Neural progenitor cell (in vitro differentiated cells): ENCODE results near the gene MEGF10.
A peak's percentile ranks its signal among the peaks of the same experiment; 100 is the strongest.

Experiments used
- CTCF ChIP-seq: fragments of 200-600 bp; sonication (generic); IDR thresholded peaks from 2 replicates; pipeline ENCODE4 v1.5.1; 2017; ENCODE audit warnings: antibody characterized with exemption, mild to moderate bottlenecking
- EZH2 ChIP-seq: fragments of 200-600 bp; sonication (generic); IDR thresholded peaks from 2 replicates; pipeline ENCODE4 v1.6.1; 2017; ENCODE audit warnings: antibody characterized with exemption, mild to moderate bottlenecking, moderate library complexity
- EZH2phosphoT487 ChIP-seq: fragments of 200-600 bp; sonication (generic); IDR thresholded peaks from 2 replicates; pipeline ENCODE4 v1.6.1; 2017; ENCODE audit warnings: antibody characterized with exemption

DNA sequence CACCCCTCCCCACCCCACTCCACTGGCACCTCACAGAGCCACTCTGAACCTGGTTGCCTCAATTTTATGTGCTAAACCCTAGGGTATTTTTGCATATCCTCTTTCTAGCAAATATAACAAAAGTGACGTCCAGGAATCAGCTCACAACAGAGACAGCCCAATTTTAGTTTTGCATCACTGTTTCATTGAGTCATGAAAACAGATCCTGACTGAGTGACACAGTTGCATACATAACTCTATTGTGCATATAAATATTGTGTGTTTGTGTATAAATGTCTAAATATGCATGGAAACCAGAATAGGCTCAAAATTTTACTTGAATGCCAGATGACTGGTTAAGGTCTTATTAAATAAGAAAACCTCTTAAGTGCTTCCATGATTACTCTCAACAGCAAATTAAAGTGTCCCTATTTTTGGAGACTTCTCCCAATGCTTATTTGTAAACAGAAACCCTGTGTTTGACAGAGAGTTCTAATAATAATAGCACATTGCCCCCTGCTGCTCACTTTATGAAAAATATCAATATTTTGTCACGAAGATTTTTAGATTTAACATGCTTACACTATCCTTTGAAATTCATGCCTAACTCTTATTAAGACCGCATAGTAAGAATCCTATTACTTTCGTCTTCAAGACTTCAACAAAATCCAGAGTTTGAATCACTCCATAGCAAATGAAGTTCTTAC is 151.3 kb downstream of the MEGF10 start:
- TF ChIP-seq CTCF (peak; percentile 40), EZH2 (no peak), EZH2phosphoT487 (no peak)
